ENCODE results near the gene LIPI.
"Not testable (repeated sequence)": the region's sequence is repeated elsewhere in the genome, so short reads cannot be mapped to it uniquely, and the experiment has no call there.

The LIPI gene

GRCh38 chr21:14075346-14076142 is 135.2 kb downstream of the LIPI start:
- peak; percentile 84 for FAIRE-seq
- DNase-seq (ENCODE audit: insufficient read length, low spot score), result no peak

GRCh38 chr21:14074177-14074576 is 136.6 kb downstream of the LIPI start:
- DNase-seq (ENCODE audit: insufficient read length, low spot score) (no peak), FAIRE-seq (no peak)

GRCh38 chr21:14073615-14074014 is 137.1 kb downstream of the LIPI start:
- DNase-seq (ENCODE audit: insufficient read length, low spot score) (no peak), FAIRE-seq (no peak)

- DNase-seq (ENCODE audit: insufficient read length, low spot score), result no peak
- FAIRE-seq, result no peak
Observed at GRCh38 chr21:14072761-14073535, 137.8 kb downstream of the LIPI start.

- FAIRE-seq, result no peak
- DNase-seq (ENCODE audit: insufficient read length, low spot score), result no peak
Observed at GRCh38 chr21:14071902-14072734, 138.6 kb downstream of the LIPI start.

- FAIRE-seq (no peak), DNase-seq (ENCODE audit: insufficient read length, low spot score) (no peak)
Observed at GRCh38 chr21:14070968-14071367, 139.8 kb downstream of the LIPI start.

- DNase-seq (ENCODE audit: insufficient read length, low spot score) (no peak), FAIRE-seq (no peak)
Observed at GRCh38 chr21:14070049-14070893, 140.5 kb downstream of the LIPI start.

GRCh38 chr21:14064296-14064645 is 146.5 kb downstream of the LIPI start:
- no peak for FAIRE-seq
- no peak for DNase-seq (ENCODE audit: insufficient read length, low spot score)

- DNase-seq (ENCODE audit: insufficient read length, low spot score); FAIRE-seq: not testable (repeated sequence)
Observed at GRCh38 chr21:14063620-14064295, 147.0 kb downstream of the LIPI start.

GRCh38 chr21:14062684-14063083 is 148.1 kb downstream of the LIPI start:
- FAIRE-seq; DNase-seq (ENCODE audit: insufficient read length, low spot score): not testable (repeated sequence)

GRCh38 chr21:14061820-14062219 is 148.9 kb downstream of the LIPI start:
- DNase-seq (ENCODE audit: insufficient read length, low spot score); FAIRE-seq: not testable (repeated sequence)

- not testable (repeated sequence) for FAIRE-seq; DNase-seq (ENCODE audit: insufficient read length, low spot score)
Observed at GRCh38 chr21:14058995-14059627, 151.6 kb downstream of the LIPI start.
